ENCODE measurements around the gene MBOAT2. TPM values are rescaled to one million over a fixed set of nuclear protein-coding genes. Genes with fewer than 3 reads are reported as not detected.

The MBOAT2 gene
- total RNA-seq, 3 donors from 2014 or later, result 36.1 to 65.6 (median 50.6) TPM

- H3K9me3 ChIP-seq, result no peaks in the 10 kb centered on the region
- intact Hi-C loops (cut with DNase I, micrococcal nuclease), result no loop called here
- H3K4me1 ChIP-seq (ENCODE audit: low read depth), result no peaks in the 10 kb centered on the region
- no peak overlapping the region for H3K4me3 ChIP-seq
- DNase-seq, result no peak
- no peaks in the 10 kb centered on the region for H3K36me3 ChIP-seq (ENCODE audit: low read depth)
- no peak for ATAC-seq
- TF ChIP-seq CTCF (IDR thresholded peaks at IDR 0.05), result no peak
These were observed 38.1 kb downstream of the MBOAT2 start for GRCh38 chr2:8965216-8965969.

GRCh38 chr2:8962890-8963289 is 40.6 kb downstream of the MBOAT2 start:
- DNase-seq, result no peak
- H3K4me1 ChIP-seq (ENCODE audit: low read depth), result no peaks in the 10 kb centered on the region
- no peak for TF ChIP-seq CTCF (IDR thresholded peaks at IDR 0.05)
- no peak for ATAC-seq
- intact Hi-C loops (cut with DNase I, micrococcal nuclease), result no loop called here
- no peaks in the 10 kb centered on the region for H3K9me3 ChIP-seq
- H3K36me3 ChIP-seq (ENCODE audit: low read depth), result no peaks in the 10 kb centered on the region
- H3K4me3 ChIP-seq, result no peak overlapping the region

- DNase-seq, result no peak
- no peak overlapping the region for H3K4me3 ChIP-seq
These were observed 45.9 kb downstream of the MBOAT2 start for GRCh38 chr2:8957628-8958027.

GRCh38 chr2:8956774-8957173 is 46.7 kb downstream of the MBOAT2 start:
- H3K4me1 ChIP-seq (ENCODE audit: low read depth), result no peaks in the 10 kb centered on the region
- no peak overlapping the region for H3K4me3 ChIP-seq
- H3K9me3 ChIP-seq, result peaks cover 14% of the 10 kb centered on the region
- no peak for ATAC-seq
- no peak for DNase-seq
- H3K36me3 ChIP-seq (ENCODE audit: low read depth), result no peaks in the 10 kb centered on the region
- no peak for TF ChIP-seq CTCF (IDR thresholded peaks at IDR 0.05)
- intact Hi-C loops (cut with DNase I, micrococcal nuclease), result no loop called here

More at GRCh38 chr2:8957628-8958027, 45.9 kb downstream of the MBOAT2 start:
- peaks cover 14% of the 10 kb centered on the region for H3K9me3 ChIP-seq
- H3K36me3 ChIP-seq (ENCODE audit: low read depth), result no peaks in the 10 kb centered on the region
- no peak for TF ChIP-seq CTCF (IDR thresholded peaks at IDR 0.05)
- intact Hi-C loops (cut with DNase I, micrococcal nuclease), result no loop called here
- H3K4me1 ChIP-seq (ENCODE audit: low read depth), result no peaks in the 10 kb centered on the region
- ATAC-seq, result no peak

- Histone ChIP-seq H3K4me1 (ENCODE audit: low read depth) (no peaks in the 10 kb centered on the region), H3K9me3 (peaks cover 14% of the 10 kb centered on the region), H3K4me3 (no peak overlapping the region), H3K36me3 (ENCODE audit: low read depth) (no peaks in the 10 kb centered on the region)
- intact Hi-C loops (cut with DNase I, micrococcal nuclease), result no loop called here
- no peak for TF ChIP-seq CTCF (IDR thresholded peaks at IDR 0.05)
- ATAC-seq (no peak), DNase-seq (no peak)
These were observed 48.5 kb downstream of the MBOAT2 start for GRCh38 chr2:8954990-8955389.
